ENCODE results near the gene MYADML2.
"Not testable (repeated sequence)": the region's sequence is repeated elsewhere in the genome, so short reads cannot be mapped to it uniquely, and the experiment has no call there.

MYADML2 gene

GRCh38 chr17:81924557-81925532 lies 22.2 kb downstream of the MYADML2 start:
- DNase-seq (ENCODE audit: low read depth), result no peak

DNA sequence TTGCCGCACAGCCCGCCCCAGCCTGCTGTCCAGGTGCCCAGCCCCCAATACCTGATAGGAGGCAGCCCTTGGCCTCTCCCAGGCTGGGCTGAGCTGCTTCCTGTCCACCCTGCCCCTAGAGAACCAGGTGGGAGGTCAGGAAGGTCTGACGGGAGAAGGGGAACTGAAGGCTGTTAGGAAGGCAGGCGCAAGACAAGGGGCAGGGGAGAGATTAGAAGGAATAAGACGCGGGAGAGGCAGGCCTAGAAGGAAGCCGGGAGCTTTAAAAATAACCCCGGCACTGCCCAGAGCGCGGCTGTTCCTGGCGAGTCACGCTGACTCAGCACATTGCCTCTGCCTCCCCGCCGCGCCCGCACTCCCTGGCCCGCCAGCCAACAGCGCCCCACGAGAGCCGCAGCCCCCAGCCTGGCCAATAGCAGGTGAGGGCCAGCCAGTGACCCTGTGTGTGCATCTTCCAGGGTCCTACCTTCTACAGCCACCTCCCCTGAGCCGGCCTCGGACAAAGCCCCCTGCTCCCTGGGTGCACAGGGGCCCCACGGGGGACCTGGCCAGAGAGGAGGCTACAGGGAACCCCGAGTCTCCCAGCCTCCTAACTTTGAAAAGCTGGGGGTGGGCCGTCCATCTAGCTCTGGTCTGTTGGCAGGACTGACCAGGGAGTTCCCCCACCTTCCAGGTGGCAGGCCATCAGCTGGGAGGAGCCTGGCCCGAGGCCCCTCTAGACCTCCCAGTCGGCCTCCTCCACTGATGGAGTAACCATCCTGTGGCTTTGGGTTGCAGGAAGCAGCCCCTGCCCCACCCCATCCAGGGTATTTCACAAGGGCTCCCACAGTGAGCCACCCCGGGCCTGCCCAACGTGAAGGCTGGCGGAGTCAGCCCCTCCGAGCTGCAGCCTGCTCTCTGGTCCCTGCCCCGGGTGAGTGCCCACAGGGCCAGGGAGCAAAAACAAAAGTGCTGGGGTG lies 23.5 kb downstream of the MYADML2 start:
- no peak for DNase-seq (ENCODE audit: low read depth)

DNA sequence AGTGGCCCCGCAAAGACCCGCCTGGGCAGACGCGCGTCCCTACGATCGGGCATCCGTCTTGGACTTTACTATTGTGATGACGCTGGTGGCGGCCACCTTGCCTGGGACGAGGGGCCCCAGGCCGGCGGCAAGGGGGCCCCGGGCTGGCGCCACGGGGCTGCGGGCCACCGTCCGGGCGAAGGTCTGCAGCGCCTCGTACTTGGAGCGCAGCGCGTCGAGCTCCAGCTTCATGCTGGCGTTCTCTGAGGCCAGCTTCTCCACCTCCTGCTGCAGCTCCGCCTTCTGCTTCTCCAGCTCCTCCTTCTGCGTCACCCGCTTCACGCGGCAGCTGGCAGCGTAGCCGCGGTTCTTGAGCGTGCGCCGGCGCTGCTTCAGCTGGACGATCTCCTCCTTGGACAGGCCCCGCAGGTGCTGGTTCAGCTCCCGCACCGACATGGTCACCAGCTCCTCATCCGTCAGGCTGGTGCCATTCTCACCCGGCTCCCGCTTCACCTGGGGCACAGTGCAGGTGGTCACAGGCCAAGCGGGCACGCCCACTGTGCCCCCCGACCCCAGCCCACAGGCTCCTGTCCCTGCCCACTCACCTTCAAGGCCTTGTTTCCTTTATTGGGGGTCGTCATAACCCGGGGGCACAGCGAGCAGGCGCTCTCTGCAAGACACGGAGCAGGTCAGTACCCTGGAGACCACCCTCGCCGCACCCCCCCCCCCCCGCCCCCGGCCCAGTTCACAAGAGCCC lies 24.3 kb downstream of the MYADML2 start:
- DNase-seq (ENCODE audit: low read depth), result no peak

DNA sequence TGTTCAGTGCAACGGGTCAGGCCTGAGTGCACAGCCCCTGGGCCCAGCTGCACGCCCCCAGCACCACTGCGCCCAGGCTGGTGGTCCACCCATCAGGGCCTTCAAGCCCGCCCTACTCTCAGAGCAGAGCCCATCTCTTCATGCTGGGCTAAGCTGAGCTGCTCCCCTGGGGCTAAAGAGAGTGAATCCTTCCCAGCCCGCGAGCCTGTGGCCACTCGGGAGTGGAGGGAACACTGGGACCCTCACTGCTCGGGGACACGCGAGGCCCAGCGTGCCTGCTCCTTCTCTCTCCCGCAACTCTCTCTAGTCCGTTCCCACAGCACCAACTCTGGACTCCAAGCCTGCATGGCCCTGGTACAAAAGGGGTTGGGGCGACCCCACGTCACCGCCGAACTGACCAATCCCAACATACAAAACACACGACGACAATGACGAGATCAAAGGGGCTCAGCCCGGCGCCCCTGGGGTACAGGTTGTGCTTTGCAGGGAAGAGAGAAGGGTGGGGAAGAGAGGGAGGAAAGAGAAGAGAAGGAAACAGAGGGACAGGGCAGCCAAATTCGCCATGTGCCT lies 25.0 kb downstream of the MYADML2 start:
- DNase-seq (ENCODE audit: low read depth), result no peak

DNA sequence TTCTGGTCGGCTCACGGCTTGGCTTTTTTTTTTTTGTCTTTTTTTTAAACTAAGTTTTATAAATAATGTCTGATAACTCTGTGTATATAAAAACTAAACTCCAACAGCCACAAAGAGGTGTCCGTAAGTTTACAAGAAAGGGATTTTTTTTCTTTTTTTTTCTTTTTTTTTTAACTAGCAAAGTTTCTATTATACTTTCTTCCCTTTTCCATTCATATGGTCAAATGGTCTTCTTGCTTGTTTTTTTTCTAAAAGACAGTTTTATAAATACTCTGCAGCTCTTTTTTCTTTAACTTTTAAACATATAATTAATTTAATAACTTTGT lies 25.5 kb downstream of the MYADML2 start:
- DNase-seq (ENCODE audit: low read depth), result no peak

- no peak for DNase-seq (ENCODE audit: low read depth)
Observed at GRCh38 chr17:81920612-81921536, 26.2 kb downstream of the MYADML2 start.

GRCh38 chr17:81918832-81919545 lies 28.0 kb downstream of the MYADML2 start:
- DNase-seq (ENCODE audit: low read depth), result no peak

DNA sequence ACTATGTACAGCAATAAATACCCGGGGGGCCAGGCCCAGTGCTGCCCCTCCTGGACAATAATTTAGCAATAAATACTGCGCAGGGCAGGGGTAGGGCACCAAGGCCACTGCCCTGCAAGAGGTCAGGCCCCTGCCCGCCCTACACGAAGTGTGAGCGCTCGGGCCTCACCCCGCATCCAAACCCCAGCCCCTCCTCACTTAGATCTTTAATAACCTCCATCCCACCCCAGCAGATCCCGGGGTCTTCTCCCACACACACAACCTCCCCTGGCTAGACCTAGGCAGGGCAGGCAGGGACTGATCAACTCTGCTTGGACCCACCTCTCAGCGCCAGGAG lies 28.7 kb downstream of the MYADML2 start:
- not testable (repeated sequence) for DNase-seq (ENCODE audit: low read depth)

DNA sequence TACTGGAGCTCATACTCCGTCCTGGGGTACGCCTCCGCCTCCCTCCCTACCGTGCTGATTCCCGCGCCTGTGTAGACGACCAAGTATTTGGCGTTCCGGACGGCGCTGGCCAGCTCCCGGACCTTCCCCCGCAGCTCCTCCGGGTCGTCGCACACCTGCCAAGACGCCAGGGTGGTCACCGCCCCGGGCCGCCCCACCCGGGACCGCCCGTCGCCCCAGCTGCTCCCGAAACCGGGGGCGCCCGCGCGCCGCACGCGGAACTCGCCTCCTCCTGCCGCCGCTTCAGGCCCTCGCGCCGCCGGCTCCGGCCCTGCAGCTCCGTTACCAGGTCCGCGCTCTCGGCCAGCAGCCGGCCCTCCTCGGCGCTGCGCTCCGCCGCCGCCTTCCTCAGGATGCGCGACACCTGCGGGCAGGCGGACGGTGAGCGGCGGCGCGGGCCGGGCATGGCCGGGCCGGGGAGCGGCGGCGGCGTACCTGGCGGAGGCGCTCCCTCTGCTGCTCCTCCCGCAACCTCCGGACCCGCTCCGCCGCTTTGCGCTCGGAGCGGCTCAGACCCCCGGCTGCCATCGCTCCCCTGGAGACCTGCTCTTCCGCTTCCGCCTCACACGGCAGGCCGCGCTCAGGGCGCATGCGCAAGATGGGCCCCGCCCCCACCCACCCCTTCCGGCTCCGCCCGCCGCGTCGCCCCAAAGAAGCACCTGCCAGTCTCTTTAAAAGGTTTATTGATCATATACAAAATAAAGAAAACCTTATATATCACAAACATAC lies 29.3 kb downstream of the MYADML2 start, which contains the start of gene SIRT7:
Gene SIRT7, minus strand, starts transcription at position 612 of the 768 bp plus-strand sequence. Its CDS starts 45 bp downstream, at position 567.
- DNase-seq (ENCODE audit: low read depth), result peak; percentile 74

DNA sequence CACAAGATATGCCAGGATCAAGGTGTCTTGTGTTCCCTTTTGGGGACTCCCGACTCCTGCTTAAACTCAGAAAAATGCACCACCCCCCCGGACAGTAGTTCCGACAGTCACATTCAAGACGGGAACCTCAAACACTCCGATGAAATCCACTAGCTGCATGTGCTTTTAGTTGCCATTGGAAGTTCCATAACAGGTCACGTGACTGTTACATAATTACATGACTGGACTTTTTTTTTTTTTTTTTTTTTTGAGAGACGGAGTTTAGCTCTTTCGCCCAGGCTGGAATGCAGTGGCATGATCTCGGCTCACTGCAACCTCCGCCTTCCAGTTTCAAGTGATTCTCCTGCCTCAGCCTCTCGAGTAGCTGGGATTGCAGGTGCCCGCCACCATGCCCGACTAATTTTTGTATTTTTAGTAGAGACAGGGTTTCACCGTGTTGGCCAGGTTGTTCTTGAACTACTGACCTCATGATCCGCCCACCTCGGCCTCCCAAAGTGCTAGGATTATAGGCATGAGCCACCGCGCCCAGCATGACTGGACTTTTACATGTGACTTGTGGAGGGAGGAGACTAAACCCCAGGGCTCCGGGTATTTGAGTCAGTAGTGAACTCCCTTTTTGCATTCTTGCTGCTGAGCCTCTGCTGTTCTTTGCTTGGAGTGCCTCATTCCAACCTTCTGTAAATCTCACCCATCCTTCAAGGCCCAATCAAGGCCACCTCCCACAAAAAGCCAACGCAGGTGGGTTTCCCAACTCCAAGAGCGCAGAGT lies 30.6 kb downstream of the MYADML2 start:
- no peak for DNase-seq (ENCODE audit: low read depth)

- DNase-seq (ENCODE audit: low read depth), result no peak
Observed at GRCh38 chr17:81915331-81915730, 31.7 kb downstream of the MYADML2 start.

DNA sequence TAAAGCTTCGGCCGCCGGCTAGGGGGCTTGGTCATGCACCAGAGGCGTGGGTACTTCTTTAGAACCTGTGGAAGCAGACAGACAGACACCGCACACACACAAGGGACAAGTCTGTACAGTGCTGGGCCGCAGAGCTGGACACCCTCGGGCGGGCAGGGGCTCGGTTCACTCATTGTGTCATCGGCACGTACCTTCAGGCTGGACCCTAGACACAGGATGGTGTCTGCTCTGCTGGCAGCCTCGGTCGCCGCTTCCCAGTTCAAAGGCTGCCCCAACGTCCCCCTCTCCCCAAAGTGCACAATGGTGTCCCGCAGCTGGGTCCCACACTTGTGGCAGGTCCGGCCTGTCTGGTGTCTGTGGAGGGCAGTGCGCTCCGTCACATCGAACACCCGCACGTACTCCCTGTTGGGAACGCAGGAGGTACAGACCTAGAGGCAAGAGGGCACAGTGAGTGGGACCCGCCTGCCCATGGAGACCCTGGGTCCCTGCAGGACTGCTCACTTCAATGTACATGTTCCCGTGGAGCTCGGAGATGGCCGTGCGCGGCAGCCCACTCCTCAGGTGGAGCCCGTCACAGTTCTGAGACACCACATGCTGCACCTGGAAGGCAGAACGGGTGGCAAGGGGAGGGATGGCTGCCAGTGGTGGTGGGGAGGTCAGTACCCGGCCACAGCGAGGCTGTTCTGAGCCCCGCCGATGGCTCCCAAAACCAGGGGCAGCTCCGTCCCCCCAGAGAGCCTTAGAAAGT lies 32.8 kb downstream of the MYADML2 start:
- no peak for DNase-seq (ENCODE audit: low read depth)

GRCh38 chr17:81913394-81914102 lies 33.5 kb downstream of the MYADML2 start:
- no peak for DNase-seq (ENCODE audit: low read depth)

DNA sequence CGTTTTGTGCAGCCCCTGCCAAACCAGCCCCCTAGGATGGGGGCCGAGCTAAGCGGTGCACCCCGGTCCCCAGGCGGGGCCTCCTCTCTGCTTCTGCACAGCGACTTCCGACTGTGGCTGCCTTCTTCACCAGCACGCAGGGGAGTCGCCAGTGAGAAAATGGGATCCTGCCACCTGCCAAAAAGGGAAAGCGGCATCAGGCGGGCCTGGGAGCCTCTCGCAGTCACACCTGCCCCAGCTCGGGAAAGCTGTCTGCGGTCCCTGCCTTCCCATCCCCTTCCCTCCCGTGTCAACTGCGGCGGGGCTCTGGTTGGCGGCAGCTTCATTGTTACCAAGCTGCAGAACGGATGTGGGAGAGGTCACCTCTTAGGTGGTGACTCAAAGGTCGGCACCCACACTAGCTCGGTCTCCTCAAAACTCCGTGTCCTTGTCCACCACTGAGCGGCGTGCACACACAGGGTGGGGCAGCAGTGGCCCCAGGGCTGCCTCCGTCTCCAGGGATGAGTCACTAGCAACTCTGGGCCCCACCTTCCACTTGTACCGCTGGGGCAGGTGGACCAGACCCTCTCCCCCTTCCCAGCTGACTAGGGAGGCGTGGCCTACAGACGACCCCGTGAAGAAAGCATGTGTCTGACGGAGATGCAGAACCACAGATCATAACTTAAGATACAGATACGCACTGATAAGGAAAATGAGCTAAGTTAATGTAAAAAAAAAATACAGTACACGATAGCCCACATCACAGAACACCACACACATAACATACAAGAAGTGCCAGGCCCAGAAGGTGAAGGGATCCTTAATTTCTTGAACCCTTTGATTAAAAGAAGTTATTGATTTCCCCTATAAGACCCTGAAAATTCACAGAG lies 34.4 kb downstream of the MYADML2 start:
- DNase-seq (ENCODE audit: low read depth), result no peak

DNA sequence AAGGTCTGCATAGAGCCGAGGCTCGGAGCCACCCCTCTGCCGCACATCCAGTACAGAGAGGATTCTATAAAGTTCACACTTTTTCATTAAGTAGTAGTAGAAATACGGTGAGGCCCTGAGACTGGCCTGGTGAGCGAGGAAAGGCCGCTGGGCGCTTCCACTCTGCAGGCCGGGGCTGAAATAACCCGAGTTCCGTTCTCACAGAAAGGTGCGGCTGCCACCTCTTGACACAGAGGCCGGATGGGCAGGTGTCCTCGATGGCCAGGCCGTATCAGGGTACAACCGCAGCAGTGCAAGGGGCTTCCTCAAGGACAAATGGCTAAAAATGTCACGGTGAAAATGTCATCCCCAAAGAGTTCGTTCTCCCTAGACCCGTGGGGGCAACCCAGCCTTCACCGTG lies 35.1 kb downstream of the MYADML2 start:
- DNase-seq (ENCODE audit: low read depth), result no peak

All from stimulated activated CD8-positive, alpha-beta memory T cell treated with anti-CD3 and anti-CD28 coated beads, Interleukin-12 subunit alpha, Interleukin-12 subunit beta, amount 100 ng/mL, for 4 hours (primary cell).